H1 (cell line): ENCODE measurements around the gene FAN1. TPM values are rescaled to one million over a fixed set of nuclear protein-coding genes. Genes with fewer than 3 reads are reported as not detected.
A peak's percentile ranks its signal among the peaks of the same experiment; 100 is the strongest.

Source experiments
- CTCF ChIA-PET: fragments of 300-600 bp; sonication (Branson Sonifier 250); formaldehyde crosslinking; loops from one replicate; lab custom pipeline; 2021; ENCODE audit not compliant: partially characterized antibody; lab: Charles Lee
- POLR2A ChIA-PET: fragments of 300-600 bp; sonication (Branson Sonifier 250); formaldehyde crosslinking; loops from one replicate; lab custom pipeline; 2021; ENCODE audit warnings: inconsistent platforms; ENCODE audit not compliant: partially characterized antibody; lab: Charles Lee
- DNase-seq, 2 experiments: peaks; one replicate each; pipeline versions ENCODE4 v3.0.0 to v3.0.0-alpha.2; 2010 to 2022; ENCODE audit warnings: low spot score in 2 of 2, low read depth in 1 of 2, mixed read lengths in 1 of 2
- FAIRE-seq: peaks from 2 replicates; lab custom pipeline; 2011; peaks lifted over from hg19 to GRCh38; lab: Jason Lieb, UNC
- H2AFZ ChIP-seq: 2 replicates; pipeline ENCODE4 v1.8.1; 2012; ENCODE audit warnings: low read length, inconsistent platforms
- H2AK5ac ChIP-seq: 2 replicates; pipeline ENCODE4 v1.6.1; 2013; ENCODE audit warnings: low read depth, low read length
- H2BK120ac ChIP-seq: replicated peaks from 2 replicates; pipeline ENCODE3; 2013; ENCODE audit warnings: low read depth, low read length, inconsistent platforms
- H2BK12ac ChIP-seq: 2 replicates; pipeline ENCODE4 v1.6.1; 2013; ENCODE audit warnings: low read depth, low read length
- H2BK15ac ChIP-seq: 2 replicates; pipeline ENCODE4 v1.6.1; 2013; ENCODE audit warnings: low read length
- H2BK20ac ChIP-seq: 2 replicates; pipeline ENCODE4 v1.6.1; 2013; ENCODE audit warnings: low read length
- H2BK5ac ChIP-seq: 2 replicates; pipeline ENCODE4 v1.6.1; 2013; ENCODE audit warnings: low read depth, low read length
- H3K14ac ChIP-seq: 2 replicates; pipeline ENCODE4 v1.6.1; 2013; ENCODE audit warnings: inconsistent platforms; ENCODE audit not compliant: insufficient read length
- H3K18ac ChIP-seq: 2 replicates; pipeline ENCODE4 v1.6.1; 2013; ENCODE audit warnings: low read length; ENCODE audit errors: extremely low read depth
- H3K23ac ChIP-seq: 2 replicates; pipeline ENCODE4 v1.6.1; 2013; ENCODE audit warnings: inconsistent platforms; ENCODE audit not compliant: insufficient read length
- H3K23me2 ChIP-seq: 2 replicates; pipeline ENCODE4 v1.6.1; 2013; ENCODE audit warnings: low read depth, low read length
- H3K27ac ChIP-seq: 2 replicates; pipeline ENCODE4 v1.6.1; 2011; ENCODE audit warnings: low read depth, low read length, inconsistent platforms
- H3K27me3 ChIP-seq, 4 experiments: replicated peaks in 1 of 4; 1 replicate in 1 of 4; 2 replicates in 3 of 4; pipeline versions ENCODE4 v1.6.1 to v1.8.1; 2011 to 2013; ENCODE audit warnings: low read length in 3 of 4, mild to moderate bottlenecking in 3 of 4, inconsistent platforms in 2 of 4, mixed read lengths in 2 of 4, moderate library complexity in 1 of 4; ENCODE audit not compliant: control insufficient read depth in 3 of 4, insufficient read depth in 3 of 4; ENCODE audit errors: extremely low read depth in 1 of 4
- H3K36me3 ChIP-seq, 4 experiments: 2 replicates each; pipeline versions ENCODE4 v1.6.1 to v1.8.1; 2011 to 2013; ENCODE audit warnings: mild to moderate bottlenecking in 4 of 4, low read length in 3 of 4, moderate library complexity in 2 of 4, control low read depth in 1 of 4, inconsistent platforms in 1 of 4; ENCODE audit not compliant: insufficient read depth in 4 of 4, control insufficient read depth in 2 of 4
- H3K4ac ChIP-seq: replicated peaks from 2 replicates; pipeline ENCODE3; 2013; ENCODE audit warnings: low read length, low read depth, mixed read lengths, inconsistent platforms; ENCODE audit not compliant: insufficient read length
- H3K4me1 ChIP-seq, 4 experiments: replicated peaks in 1 of 4; 1 replicate in 1 of 4; 2 replicates in 3 of 4; pipeline versions ENCODE4 v1.6.1 to v1.8.1; 2011 to 2013; ENCODE audit warnings: low read length in 3 of 4, inconsistent platforms in 2 of 4, mixed read lengths in 1 of 4; ENCODE audit not compliant: insufficient read depth in 4 of 4, control insufficient read depth in 3 of 4
- H3K4me2 ChIP-seq, 2 experiments: 2 replicates each; pipeline versions ENCODE4 v1.6.1 to v1.8.1; 2011 to 2013; ENCODE audit warnings: low read depth in 2 of 2, low read length in 2 of 2, control low read depth in 1 of 2, inconsistent platforms in 1 of 2, mild to moderate bottlenecking in 1 of 2; ENCODE audit not compliant: insufficient read depth in 1 of 2
- H3K4me3 ChIP-seq, 4 experiments: fragments of 200-600, 300-600 bp in 1 of 4; sonication (generic), shearing (Covaris generic), sonication (Bioruptor Twin) in 1 of 4; 2 replicates each; pipeline versions ENCODE4 v1.5.1 to v1.8.1; 2011 to 2016; ENCODE audit warnings: low read length in 4 of 4, low read depth in 3 of 4, control low read depth in 2 of 4, inconsistent platforms in 2 of 4, mild to moderate bottlenecking in 2 of 4, mixed read lengths in 1 of 4, moderate library complexity in 1 of 4; ENCODE audit not compliant: insufficient read depth in 2 of 4; ENCODE audit errors: extremely low read depth in 1 of 4
- H3K56ac ChIP-seq: replicated peaks from 2 replicates; pipeline ENCODE3; 2013; ENCODE audit warnings: low read depth, mild to moderate bottlenecking, mixed read lengths, low read length, inconsistent platforms; ENCODE audit not compliant: insufficient read length
- H3K79me1 ChIP-seq: 2 replicates; pipeline ENCODE4 v1.6.1; 2013; ENCODE audit warnings: low read depth, low read length, control low read depth
- H3K79me2 ChIP-seq, 2 experiments: 2 replicates each; pipeline versions ENCODE4 v1.6.1 to v1.8.1; 2012 to 2013; ENCODE audit warnings: low read length in 2 of 2, mild to moderate bottlenecking in 2 of 2, inconsistent platforms in 1 of 2; ENCODE audit not compliant: insufficient read depth in 2 of 2, control insufficient read depth in 1 of 2
- H3K9ac ChIP-seq, 4 experiments: replicated peaks in 1 of 4; 1 replicate in 1 of 4; 2 replicates in 3 of 4; pipeline versions ENCODE4 v1.6.1 to v1.8.1; 2011 to 2013; ENCODE audit warnings: low read depth in 3 of 4, low read length in 3 of 4, control low read depth in 2 of 4, mild to moderate bottlenecking in 2 of 4, moderate library complexity in 2 of 4, inconsistent platforms in 1 of 4; ENCODE audit errors: extremely low read depth in 1 of 4
- H3K9me3 ChIP-seq, 2 experiments: 2 replicates each; pipeline versions ENCODE4 v1.6.1 to v1.8.1; 2012 to 2013; ENCODE audit warnings: mild to moderate bottlenecking in 2 of 2, moderate library complexity in 2 of 2, control low read depth in 1 of 2, inconsistent platforms in 1 of 2, low read depth in 1 of 2, low read length in 1 of 2, mixed read lengths in 1 of 2; ENCODE audit not compliant: insufficient read depth in 2 of 2
- H4K20me1 ChIP-seq, 2 experiments: replicated peaks in 1 of 2; 2 replicates each; pipeline versions ENCODE3 to v1.8.1; 2011 to 2013; ENCODE audit warnings: inconsistent platforms in 2 of 2, low read length in 2 of 2, mild to moderate bottlenecking in 1 of 2; ENCODE audit not compliant: insufficient read depth in 2 of 2, control insufficient read depth in 1 of 2
- H4K5ac ChIP-seq: 2 replicates; pipeline ENCODE4 v1.6.1; 2013; ENCODE audit warnings: low read length, low read depth, mixed read lengths, inconsistent platforms; ENCODE audit not compliant: insufficient read length
- H4K8ac ChIP-seq: 2 replicates; pipeline ENCODE4 v1.8.0; 2013; ENCODE audit warnings: mild to moderate bottlenecking, moderate library complexity, low read length, inconsistent platforms; ENCODE audit not compliant: insufficient read depth; ENCODE audit errors: extremely low read depth
- H4K91ac ChIP-seq: replicated peaks from 2 replicates; pipeline ENCODE3; 2013; ENCODE audit warnings: low read length, mixed read lengths, inconsistent platforms; ENCODE audit not compliant: insufficient read length
- TAF1 ChIP-seq: IDR thresholded peaks from 2 replicates; pipeline ENCODE4 v1.6.1; 2011; ENCODE audit warnings: mild to moderate bottlenecking, low read depth, low read length
- WGBS, 2 experiments: shearing (Covaris generic) in 1 of 2; methylation state at CpG; one replicate each; pipeline versions ENCODE4 v1.1.6 to v1.1.7; 2013 to 2015; ENCODE audit warnings: low lambda C conversion rate in 2 of 2, mixed read lengths in 2 of 2, inconsistent platforms in 1 of 2, low coverage in 1 of 2, missing lambda C conversion rate in 1 of 2; ENCODE audit not compliant: insufficient replicate concordance in 2 of 2, insufficient coverage in 1 of 2, insufficient read length in 1 of 2; ENCODE audit errors: extremely low coverage in 1 of 2, missing lambda C conversion rate in 1 of 2; 5-methylcytosine and 5-hydroxymethylcytosine counted together
- polyA plus RNA-seq, 7 experiments: library from polyadenylated mRNA; depleted of rRNA in 3 of 7; stranded (reverse) in 5 of 7; unstranded in 2 of 7; fragments of >200 nt in 5 of 7; fragments of 200-250 nt in 2 of 7; gene quantifications; 1 replicate in 5 of 7; 2 replicates in 1 of 7; 4 replicates in 1 of 7; pipeline versions ENCODE4 v1.2.1 to v1.2.3, GENCODE V29; 2011 to 2013; ENCODE audit warnings: missing spikeins in 2 of 7, mixed read lengths in 2 of 7
- total RNA-seq: library from RNA; stranded (reverse); fragmentation: NEBNext Ultra II Directional; extraction: Animal tissue kit (Norgen Biotek cat#: 25700); gene quantifications from 2 replicates; pipeline ENCODE4 v1.2.1, GENCODE V29; 2021

The FAN1 gene
- total and polyA plus RNA-seq, 2 of the 8 experiments (the other 6 are each of a cell fraction or from before 2014, with no cell fraction given), result 8.6 to 24.9 TPM

DNA sequence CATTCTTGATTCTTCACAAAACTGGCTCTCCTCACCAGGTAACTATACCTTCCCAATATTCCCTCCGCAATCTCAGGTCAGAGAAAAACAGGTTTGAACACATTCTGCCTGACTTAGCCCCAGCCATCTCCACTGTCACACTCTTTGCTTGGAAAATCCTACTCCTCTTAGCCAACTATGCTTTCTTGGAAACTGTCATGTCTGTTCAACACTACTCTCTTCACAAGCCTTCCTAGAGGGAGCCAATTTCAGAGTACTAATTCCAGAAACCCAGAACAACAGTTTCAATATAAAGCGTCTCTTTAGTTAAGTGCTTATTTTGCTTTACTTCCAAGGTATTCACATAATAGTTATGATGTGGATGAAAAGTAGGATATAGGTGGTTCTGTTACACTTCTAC is 66.0 kb downstream of the FAN1 start:
- Histone ChIP-seq H3K18ac (no peak overlapping the region), H3K4me1 (no peaks in the 10 kb centered on the region), H2BK12ac (no peak overlapping the region), H2BK120ac (no peak overlapping the region), H3K36me3 (peaks cover 0 to 5% (median 2%) of the 10 kb centered on the region in 4 experiments; a peak in 4 of 8 replicates), H3K4me3 (no peak overlapping the region), H2BK20ac (no peak overlapping the region), H2BK15ac (no peak overlapping the region), H4K8ac (no peak overlapping the region), H4K20me1 (no peaks in the 10 kb centered on the region), H2AFZ (no peak overlapping the region), H3K9me3 (no peaks in the 10 kb centered on the region), H3K9ac (no peak overlapping the region), H3K56ac (no peak overlapping the region), H2BK5ac (0 out of 2 replicates have a peak overlapping the region, but pooled peaks have one; percentile 15), H3K4ac (no peak overlapping the region), H3K23ac (no peak overlapping the region), H3K14ac (no peak overlapping the region), H3K4me2 (no peak overlapping the region), H3K23me2 (no peaks in the 10 kb centered on the region), H3K27me3 (no peaks in the 10 kb centered on the region), H3K79me1 (no peaks in the 10 kb centered on the region), H2AK5ac (no peak overlapping the region), H3K27ac (no peak overlapping the region), H4K5ac (no peak overlapping the region), H4K91ac (no peak overlapping the region), H3K79me2 (no peaks in the 10 kb centered on the region)
- no peak for TF ChIP-seq TAF1
- WGBS, 2 experiments, result 92% methylated on average over 2 of the region's 2 CpGs; no CpG with 5 or more reads in 1 of the 2 experiments
- DNase-seq (no peak), FAIRE-seq (no peak)
- CTCF ChIA-PET, result interaction anchor here (2.0 kb wide), 1 partner anchor 160 kb away, joined by 12 read pairs; no protein-coding TSS in a partner anchor
- POLR2A ChIA-PET, result interaction anchor here (0.7 kb wide), 2 partner anchors 22 to 397 kb away, joined by 3 to 4 read pairs; partner anchors contain the start of gene MTMR10
